ENCODE data around the gene RFX7.
"Not testable (repeated sequence)": the region's sequence is repeated elsewhere in the genome, so short reads cannot be mapped to it uniquely, and the experiment has no call there.

The RFX7 gene

DNA sequence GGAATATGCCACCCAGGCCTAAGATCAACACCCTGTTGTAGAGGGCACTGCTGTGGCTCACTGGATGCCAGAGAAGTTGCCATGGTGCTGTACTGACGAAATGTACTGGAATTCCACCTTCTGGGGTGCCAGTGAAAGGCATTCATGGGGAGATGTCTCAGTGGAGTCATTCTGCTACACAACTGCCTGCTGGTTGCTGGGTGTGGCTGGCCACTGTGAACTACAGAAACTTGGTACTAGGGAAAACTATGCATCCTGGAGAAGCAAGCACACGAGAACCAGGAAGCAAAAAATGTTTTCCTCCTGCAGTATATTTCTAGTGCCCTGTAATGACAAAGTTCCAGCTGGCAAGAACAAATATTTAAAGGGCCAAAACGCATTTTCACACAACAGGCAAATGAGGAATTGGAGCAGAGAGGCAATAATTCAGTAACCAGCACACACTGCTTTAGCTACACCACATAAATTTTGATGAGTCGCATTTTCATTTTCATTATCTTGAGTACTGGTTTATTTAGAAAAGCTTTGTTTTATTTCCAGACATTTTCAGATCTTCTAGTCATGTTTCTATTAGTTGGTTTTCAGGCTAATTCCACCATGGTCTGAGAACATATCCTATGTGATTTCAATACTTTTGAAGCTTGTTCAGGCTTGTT, 18.3 kb upstream of the RFX7 start:
- Histone ChIP-seq H3K27ac (no peak overlapping the region), H3K4me3 (no peak overlapping the region), H3K9me3 (ENCODE audit: low read depth, low read length) (no peaks in the 10 kb centered on the region), H3K9ac (ENCODE audit: insufficient read length) (no peak overlapping the region), H3K36me3 (ENCODE audit: insufficient read depth, low read length) (no peaks in the 10 kb centered on the region)
- no peak for TF ChIP-seq POLR2AphosphoS5 (IDR thresholded peaks at IDR 0.05; ENCODE audit: borderline replicate concordance, low read depth, low read length)
- no peak for TF ChIP-seq EZH2 (IDR thresholded peaks at IDR 0.05)
- TF ChIP-seq FOXP2 (optimal IDR thresholded peaks at IDR 0.05; ENCODE audit: control extremely low read depth, extremely low read length, insufficient read depth) = no peak
- DNase-seq (ENCODE audit: low read depth, low spot score) = no peak

DNA sequence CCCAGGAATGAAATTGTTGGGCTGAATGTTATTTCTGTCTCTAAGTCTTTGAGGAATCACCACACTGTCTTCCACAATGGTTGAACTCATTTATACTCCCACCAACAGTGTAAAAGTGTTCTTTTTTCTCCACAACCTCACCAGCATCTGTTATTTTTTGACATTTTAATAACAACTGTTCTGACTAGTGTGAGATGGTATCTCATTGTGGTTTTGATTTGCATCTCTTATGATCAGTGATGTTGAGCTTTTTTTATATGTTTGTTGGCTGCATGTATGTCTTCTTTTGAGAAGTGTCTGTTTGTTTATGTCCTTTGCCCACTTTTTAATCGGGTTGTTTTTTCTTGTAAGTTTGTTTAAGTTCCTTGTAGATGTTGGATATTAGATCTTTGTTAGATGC, 13.6 kb upstream of the RFX7 start:
- H3K4me3 ChIP-seq; H3K27ac ChIP-seq; H3K36me3 ChIP-seq (ENCODE audit: insufficient read depth, low read length); H3K9ac ChIP-seq (ENCODE audit: insufficient read length); DNase-seq (ENCODE audit: low read depth, low spot score); H3K9me3 ChIP-seq (ENCODE audit: low read depth, low read length): not testable (repeated sequence)

DNA sequence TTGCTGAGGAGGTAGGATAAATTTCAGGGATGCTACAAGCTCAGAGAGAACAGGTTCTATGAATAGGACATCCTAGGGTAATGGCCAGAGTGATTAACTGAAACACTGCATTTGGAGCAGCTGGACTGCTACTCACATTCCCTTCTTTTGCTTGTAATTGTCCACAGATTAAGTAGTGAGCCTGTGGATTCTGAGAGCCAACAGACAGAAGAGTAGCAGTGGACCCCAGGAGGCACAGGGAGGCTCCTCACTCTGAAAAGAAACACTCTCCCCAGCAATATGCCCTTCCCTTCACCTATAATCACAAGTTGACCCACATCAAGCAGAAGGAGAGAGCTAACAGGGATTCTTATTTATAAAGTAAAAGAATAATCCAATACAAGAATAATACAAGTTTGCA, 10.6 kb upstream of the RFX7 start:
- no peak overlapping the region for H3K4me3 ChIP-seq
- no peak for DNase-seq (ENCODE audit: low read depth, low spot score)

DNA sequence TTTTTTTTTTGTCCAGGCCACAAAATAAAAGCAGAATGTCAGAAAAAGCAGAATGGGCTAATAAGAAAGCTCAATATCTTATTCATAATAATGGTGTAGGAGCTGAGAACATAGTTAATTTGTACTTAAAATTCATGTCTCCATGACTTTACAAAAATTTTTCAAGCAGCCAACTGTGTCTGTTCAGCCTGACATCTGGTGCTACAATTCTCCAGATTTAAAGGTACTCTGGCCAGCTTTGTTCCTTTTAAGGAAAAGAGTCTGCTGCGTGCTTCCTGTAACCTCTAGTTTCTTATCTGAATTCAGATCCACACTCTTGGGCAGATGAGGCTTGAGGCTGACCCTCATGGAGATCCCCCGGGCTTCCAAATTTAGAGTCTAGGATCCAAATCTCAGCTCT, 8.7 kb upstream of the RFX7 start:
- no peak overlapping the region for H3K9ac ChIP-seq (ENCODE audit: insufficient read length)
- TF ChIP-seq FOXP2 (optimal IDR thresholded peaks at IDR 0.05; ENCODE audit: control extremely low read depth, extremely low read length, insufficient read depth) (no peak), POLR2AphosphoS5 (IDR thresholded peaks at IDR 0.05; ENCODE audit: borderline replicate concordance, low read depth, low read length) (no peak), EZH2 (IDR thresholded peaks at IDR 0.05) (no peak)
- no peaks in the 10 kb centered on the region for H3K9me3 ChIP-seq (ENCODE audit: low read depth, low read length)
- no peaks in the 10 kb centered on the region for H3K36me3 ChIP-seq (ENCODE audit: insufficient read depth, low read length)
- DNase-seq (ENCODE audit: low read depth, low spot score) = no peak
- H3K27ac ChIP-seq = no peak overlapping the region
- H3K4me3 ChIP-seq = no peak overlapping the region

More for the DNA sequence above, 10.6 kb upstream of the RFX7 start:
- Histone ChIP-seq H3K27ac (no peak overlapping the region), H3K36me3 (ENCODE audit: insufficient read depth, low read length) (no peaks in the 10 kb centered on the region), H3K9ac (ENCODE audit: insufficient read length) (no peak overlapping the region), H3K9me3 (ENCODE audit: low read depth, low read length) (no peaks in the 10 kb centered on the region)
- TF ChIP-seq POLR2AphosphoS5 (IDR thresholded peaks at IDR 0.05; ENCODE audit: borderline replicate concordance, low read depth, low read length) (no peak), FOXP2 (optimal IDR thresholded peaks at IDR 0.05; ENCODE audit: control extremely low read depth, extremely low read length, insufficient read depth) (no peak), EZH2 (IDR thresholded peaks at IDR 0.05) (no peak)

DNA sequence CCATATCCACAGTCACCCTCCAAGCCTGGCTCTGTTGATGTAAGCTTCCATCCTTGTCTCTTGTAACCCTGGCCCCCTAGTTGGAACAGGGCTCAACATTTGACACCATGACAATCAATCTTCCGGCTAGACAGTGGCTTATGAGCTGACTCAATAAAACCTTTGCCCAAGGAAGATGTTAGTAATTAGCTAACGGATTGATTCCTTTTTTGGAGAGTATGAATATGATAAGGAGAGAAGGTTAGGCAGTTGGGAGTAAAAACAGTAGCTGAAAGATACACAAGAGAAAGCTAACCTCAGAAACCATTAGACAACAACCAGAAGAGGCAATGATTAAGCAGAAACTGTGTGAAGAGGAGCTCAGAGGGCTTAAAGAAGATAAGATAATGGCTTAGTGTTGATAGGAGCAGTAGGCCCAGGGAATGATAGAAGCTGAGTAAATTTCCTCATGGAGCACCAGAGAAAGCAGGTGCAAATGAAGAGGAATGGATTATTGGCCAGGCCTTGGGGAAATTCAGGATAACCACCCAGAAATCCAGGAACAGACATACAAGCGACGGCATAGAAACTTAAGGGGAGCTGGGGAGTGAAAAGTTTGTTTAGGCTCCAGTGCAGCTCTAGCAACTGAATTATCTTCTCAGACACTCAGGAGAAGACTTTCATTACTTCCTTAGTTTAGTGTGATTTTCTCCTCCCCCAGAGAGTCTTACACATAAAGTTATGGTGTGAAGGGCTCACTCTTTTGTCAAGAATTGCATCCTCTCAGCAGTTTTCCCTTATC, 7.8 kb upstream of the RFX7 start:
- H3K9ac ChIP-seq (ENCODE audit: insufficient read length) = no peak overlapping the region
- no peak for DNase-seq (ENCODE audit: low read depth, low spot score)
- H3K9me3 ChIP-seq (ENCODE audit: low read depth, low read length) = no peaks in the 10 kb centered on the region
- no peak overlapping the region for H3K4me3 ChIP-seq
- H3K36me3 ChIP-seq (ENCODE audit: insufficient read depth, low read length) = no peaks in the 10 kb centered on the region
- TF ChIP-seq POLR2AphosphoS5 (IDR thresholded peaks at IDR 0.05; ENCODE audit: borderline replicate concordance, low read depth, low read length) = no peak
- TF ChIP-seq FOXP2 (optimal IDR thresholded peaks at IDR 0.05; ENCODE audit: control extremely low read depth, extremely low read length, insufficient read depth) = no peak
- no peak for TF ChIP-seq EZH2 (IDR thresholded peaks at IDR 0.05)
- no peak overlapping the region for H3K27ac ChIP-seq

DNA sequence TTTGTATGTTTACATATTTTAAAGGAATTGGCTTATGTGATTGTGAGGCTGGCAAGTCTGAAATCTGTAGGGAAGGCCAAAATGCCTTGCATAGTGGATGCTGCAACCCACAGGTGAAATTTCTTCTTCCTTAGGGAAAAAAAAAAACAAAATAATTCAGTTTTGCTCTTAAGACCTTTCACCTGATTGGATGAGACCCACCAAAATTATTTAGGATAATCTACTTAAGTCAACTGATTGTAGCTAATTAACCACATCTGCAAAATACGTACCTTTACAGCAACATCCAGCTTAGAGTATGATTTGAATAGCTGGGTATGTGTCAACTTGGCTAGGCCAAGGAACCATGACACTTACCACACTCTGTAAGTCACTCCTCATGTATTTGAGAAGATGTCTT, 6.9 kb upstream of the RFX7 start:
- TF ChIP-seq FOXP2 (optimal IDR thresholded peaks at IDR 0.05; ENCODE audit: control extremely low read depth, extremely low read length, insufficient read depth) (no peak), POLR2AphosphoS5 (IDR thresholded peaks at IDR 0.05; ENCODE audit: borderline replicate concordance, low read depth, low read length) (no peak), EZH2 (IDR thresholded peaks at IDR 0.05) (no peak)
- no peak for DNase-seq (ENCODE audit: low read depth, low spot score)
- H3K9ac ChIP-seq (ENCODE audit: insufficient read length) = no peak overlapping the region
- H3K4me3 ChIP-seq = no peak overlapping the region
- no peaks in the 10 kb centered on the region for H3K9me3 ChIP-seq (ENCODE audit: low read depth, low read length)
- no peaks in the 10 kb centered on the region for H3K36me3 ChIP-seq (ENCODE audit: insufficient read depth, low read length)
- H3K27ac ChIP-seq = no peak overlapping the region

DNA sequence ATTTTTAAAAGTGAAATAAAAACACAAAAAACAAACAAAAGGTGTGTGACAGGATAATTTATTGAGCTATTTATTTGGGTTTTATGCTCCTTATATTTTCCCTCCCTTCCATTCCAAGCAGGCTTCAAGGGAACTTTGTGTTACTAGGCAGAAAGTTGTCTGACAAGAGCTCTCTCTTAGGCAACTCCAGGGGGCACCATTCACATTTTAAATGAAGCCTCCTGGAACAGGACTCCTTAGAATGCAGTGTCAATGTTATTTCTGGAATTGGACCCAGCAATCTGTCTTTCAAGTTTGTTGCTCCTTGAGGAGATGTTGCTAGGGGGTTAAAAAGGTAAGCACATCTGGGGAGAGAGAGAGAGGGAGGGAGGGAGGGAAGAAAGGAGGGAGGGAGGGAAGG, 5.4 kb upstream of the RFX7 start:
- Histone ChIP-seq H3K36me3 (ENCODE audit: insufficient read depth, low read length) (no peaks in the 10 kb centered on the region), H3K9me3 (ENCODE audit: low read depth, low read length) (no peaks in the 10 kb centered on the region), H3K27ac (no peak overlapping the region), H3K4me3 (no peak overlapping the region), H3K9ac (ENCODE audit: insufficient read length) (no peak overlapping the region)
- no peak for TF ChIP-seq EZH2 (IDR thresholded peaks at IDR 0.05)
- no peak for TF ChIP-seq POLR2AphosphoS5 (IDR thresholded peaks at IDR 0.05; ENCODE audit: borderline replicate concordance, low read depth, low read length)
- TF ChIP-seq FOXP2 (optimal IDR thresholded peaks at IDR 0.05; ENCODE audit: control extremely low read depth, extremely low read length, insufficient read depth) = no peak
- DNase-seq (ENCODE audit: low read depth, low spot score) = peak; percentile 30

DNA sequence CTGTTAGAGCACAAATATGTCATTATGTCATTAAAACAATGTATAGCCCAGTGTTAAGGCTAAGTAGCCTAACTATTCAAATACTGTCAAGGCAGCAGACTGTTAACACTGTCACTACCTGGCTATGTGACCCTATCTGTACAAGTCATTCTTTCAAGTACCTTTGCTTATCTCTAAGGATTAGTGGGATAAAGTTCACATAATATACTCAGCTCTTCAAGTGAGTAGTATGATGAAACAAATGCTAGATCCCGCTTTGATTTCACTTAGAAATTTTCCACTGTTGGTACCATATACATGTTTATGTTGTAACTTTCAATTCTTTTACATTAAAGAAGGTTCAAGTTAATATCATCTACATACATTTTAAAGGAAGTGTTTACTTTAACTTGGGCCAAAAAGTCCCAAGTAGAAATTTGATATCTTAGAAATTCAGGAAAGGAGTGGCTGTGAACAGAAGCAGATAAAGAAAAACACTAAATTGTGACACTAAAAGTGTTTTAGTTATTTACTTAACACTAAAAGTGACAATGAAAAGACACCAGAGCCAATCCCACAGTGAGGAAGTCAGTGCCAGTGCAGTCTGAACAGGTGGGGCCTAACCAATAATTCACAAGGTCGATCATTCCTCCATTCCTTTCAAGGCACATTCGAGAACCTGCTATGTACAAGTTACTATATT, 4.8 kb upstream of the RFX7 start:
- TF ChIP-seq POLR2AphosphoS5 (IDR thresholded peaks at IDR 0.05; ENCODE audit: borderline replicate concordance, low read depth, low read length) = no peak
- no peak for TF ChIP-seq FOXP2 (optimal IDR thresholded peaks at IDR 0.05; ENCODE audit: control extremely low read depth, extremely low read length, insufficient read depth)
- TF ChIP-seq EZH2 (IDR thresholded peaks at IDR 0.05) = no peak
- Histone ChIP-seq H3K9me3 (ENCODE audit: low read depth, low read length) (no peaks in the 10 kb centered on the region), H3K36me3 (ENCODE audit: insufficient read depth, low read length) (no peaks in the 10 kb centered on the region), H3K9ac (ENCODE audit: insufficient read length) (no peak overlapping the region), H3K27ac (no peak overlapping the region), H3K4me3 (no peak overlapping the region)
- DNase-seq (ENCODE audit: low read depth, low spot score) = no peak

All from SK-N-MC (cell line).